CD4-positive, alpha-beta T cell (primary cell): Measurements from ENCODE around the gene CTSL. TPM values are rescaled to one million over a fixed set of nuclear protein-coding genes. Genes with fewer than 3 reads are reported as not detected.

ENCODE experiments used
- ATAC-seq: fragments of 200-7000 bp; cut with Tn5 transposase; one replicate; pipeline ENCODE4 v1.10.0; 2022; ENCODE audit warnings: mild to moderate bottlenecking; ENCODE audit not compliant: poor library complexity
- CTCF ChIA-PET: fragments of 350-600 bp; sonication (Branson Sonifier 250); formaldehyde crosslinking; loops from one replicate; lab custom pipeline; 2021; ENCODE audit warnings: antibody characterized with exemption, inconsistent platforms; lab: Charles Lee
- POLR2A ChIA-PET: fragments of 350-600 bp; sonication (Branson Sonifier 250); formaldehyde crosslinking; loops from one replicate; lab custom pipeline; 2021; ENCODE audit warnings: antibody characterized with exemption, inconsistent platforms; lab: Charles Lee
- DNase-seq, 14 experiments: peaks; one replicate each; pipeline ENCODE4 v3.0.0-alpha.2; 2013 to 2020; ENCODE audit warnings: mixed read lengths in 2 of 14
- H3K27ac ChIP-seq, 2 donors: one replicate each; pipeline versions ENCODE4 v1.5.1 to v1.7.0; 2013; ENCODE audit warnings: low read length in 2 of 2, low read depth in 1 of 2, mild to moderate bottlenecking in 1 of 2
- H3K27me3 ChIP-seq, 2 experiments: 1 replicate in 1 of 2; 2 replicates in 1 of 2; pipeline versions ENCODE4 v1.6.1 to v1.7.0; 2013; ENCODE audit warnings: low read length in 2 of 2, control low read depth in 1 of 2, mild to moderate bottlenecking in 1 of 2, moderate library complexity in 1 of 2; ENCODE audit not compliant: insufficient read depth in 2 of 2, control insufficient read depth in 1 of 2
- H3K36me3 ChIP-seq: one replicate; pipeline ENCODE4 v1.6.1; 2013; ENCODE audit warnings: low read length, control low read depth; ENCODE audit not compliant: insufficient read depth
- H3K4me1 ChIP-seq: one replicate; pipeline ENCODE4 v1.6.1; 2013; ENCODE audit warnings: low read length, control low read depth; ENCODE audit not compliant: insufficient read depth
- H3K4me3 ChIP-seq: one replicate; pipeline ENCODE4 v1.5.1; 2013; ENCODE audit warnings: mild to moderate bottlenecking, low read length, moderate library complexity
- H3K9me3 ChIP-seq, 2 experiments: 1 replicate in 1 of 2; 2 replicates in 1 of 2; pipeline versions ENCODE4 v1.6.1 to v1.7.0; 2013; ENCODE audit warnings: low read length in 2 of 2, mild to moderate bottlenecking in 2 of 2, control low read depth in 1 of 2, moderate library complexity in 1 of 2; ENCODE audit not compliant: control insufficient read depth in 1 of 2, insufficient read depth in 1 of 2
- H3K27ac Mint-ChIP-seq: one replicate; pipeline ENCODE4 v1.8.0; 2020; ENCODE audit warnings: mixed read lengths
- H3K27me3 Mint-ChIP-seq: one replicate; pipeline ENCODE4 v1.8.0; 2021; ENCODE audit warnings: mixed read lengths
- H3K36me3 Mint-ChIP-seq: one replicate; pipeline ENCODE4 v1.8.0; 2021; ENCODE audit warnings: low read depth, mixed read lengths
- H3K4me1 Mint-ChIP-seq: one replicate; pipeline ENCODE4 v1.8.0; 2021; ENCODE audit warnings: low read depth, mixed read lengths
- H3K4me3 Mint-ChIP-seq: one replicate; pipeline ENCODE4 v1.8.0; 2020; ENCODE audit warnings: mild to moderate bottlenecking, mixed read lengths
- H3K9me3 Mint-ChIP-seq: one replicate; pipeline ENCODE4 v1.8.0; 2020; ENCODE audit warnings: mixed read lengths
- CTCF ChIP-seq: fragments of 200-600 bp; IDR thresholded peaks from one replicate; pipeline ENCODE4 v1.8.0; 2022; ENCODE audit warnings: antibody characterized with exemption, mild to moderate bottlenecking
- intact Hi-C, 2 experiments: fragments of 100-400 bp; cut with DNase I in 1 of 2; cut with micrococcal nuclease in 1 of 2; formaldehyde crosslinking; loops; one replicate each; pipeline versions ENCODE4 v1.15.1 to v1.9.0; 2023 to 2025; cut with DNase I, micrococcal nuclease
- total RNA-seq, 174 experiments: library from RNA in 2 of 174; stranded (reverse) in 2 of 174; gene quantifications; one replicate each; pipeline ENCODE4 v1.2.3 and lab custom pipeline; 2021 to 2026

Gene CTSL
- total RNA-seq, 2 experiments from 2014 or later, result 7.5 to 7.9 TPM

GRCh38 chr9:87677776-87678587 lies 47.9 kb upstream of the CTSL start:
- no peaks in the 10 kb centered on the region for H3K27me3 ChIP-seq
- Mint-ChIP-seq H3K4me3 (no peak overlapping the region), H3K9me3 (no peaks in the 10 kb centered on the region), H3K27me3 (no peaks in the 10 kb centered on the region), H3K4me1 (peaks cover 13% of the 10 kb centered on the region), H3K36me3 (no peaks in the 10 kb centered on the region), H3K27ac (no peak overlapping the region)
- POLR2A ChIA-PET, result no interaction called here
- H3K4me1 ChIP-seq, result peaks cover 7% of the 10 kb centered on the region
- intact Hi-C loops, result loop anchor here (2.0 to 10.0 kb wide), 4 partner anchors 135 to 901 kb away; partner anchors contain the start of gene SPATA31E1 (in 1 of the 2)
- no peaks in the 10 kb centered on the region for H3K9me3 ChIP-seq
- no peak for TF ChIP-seq CTCF
- ATAC-seq (no peak), DNase-seq (no peak)
- H3K36me3 ChIP-seq, result no peaks in the 10 kb centered on the region
- H3K27ac ChIP-seq, result no peak overlapping the region
- CTCF ChIA-PET, result no interaction called here
- no peak overlapping the region for H3K4me3 ChIP-seq

- no peak overlapping the region for H3K27ac Mint-ChIP-seq
- Histone ChIP-seq H3K4me3 (no peak overlapping the region), H3K36me3 (no peaks in the 10 kb centered on the region), H3K4me1 (peaks cover 7% of the 10 kb centered on the region), H3K9me3 (no peaks in the 10 kb centered on the region), H3K27ac (no peak overlapping the region), H3K27me3 (no peaks in the 10 kb centered on the region)
- ChIA-PET CTCF (no interaction called here), POLR2A (no interaction called here)
- H3K27me3 Mint-ChIP-seq, result no peaks in the 10 kb centered on the region
- ATAC-seq (no peak), DNase-seq (peak in 11 of 14 experiments; percentile 10 to 70 (median 37))
- intact Hi-C loops, result loop anchor here (2.0 to 10.0 kb wide), 4 partner anchors 134 to 900 kb away; partner anchors contain the start of gene SPATA31E1 (in 1 of the 2)
- peak; percentile 88 for TF ChIP-seq CTCF
- no peaks in the 10 kb centered on the region for H3K36me3 Mint-ChIP-seq
- H3K4me1 Mint-ChIP-seq, result peaks cover 13% of the 10 kb centered on the region
- H3K4me3 Mint-ChIP-seq, result no peak overlapping the region
- no peaks in the 10 kb centered on the region for H3K9me3 Mint-ChIP-seq
Measured at GRCh38 chr9:87678650-87679355, 47.1 kb upstream of the CTSL start.

- Histone ChIP-seq H3K36me3 (no peaks in the 10 kb centered on the region), H3K4me3 (no peak overlapping the region), H3K27ac (no peak overlapping the region), H3K27me3 (no peaks in the 10 kb centered on the region), H3K9me3 (peaks cover 0 to 6% of the 10 kb centered on the region in 2 experiments), H3K4me1 (peaks cover 26% of the 10 kb centered on the region)
- no peak for DNase-seq
- ATAC-seq, result no peak
- no peak overlapping the region for H3K4me3 Mint-ChIP-seq
- no peaks in the 10 kb centered on the region for H3K36me3 Mint-ChIP-seq
- H3K27ac Mint-ChIP-seq, result no peak overlapping the region
- peaks cover 32% of the 10 kb centered on the region for H3K4me1 Mint-ChIP-seq
- ChIA-PET POLR2A (no interaction called here), CTCF (no interaction called here)
- no peaks in the 10 kb centered on the region for H3K9me3 Mint-ChIP-seq
- H3K27me3 Mint-ChIP-seq, result no peaks in the 10 kb centered on the region
- TF ChIP-seq CTCF, result no peak
- intact Hi-C loops, result loop anchor here in 1 of 2 experiments (10.0 kb wide), 1 partner anchor 293 kb away; the partner anchor contains the start of gene CDK20
Measured at GRCh38 chr9:87681271-87682061, 44.5 kb upstream of the CTSL start.
